ENCODE measurements around the gene TNFRSF9.

Gene TNFRSF9

DNA sequence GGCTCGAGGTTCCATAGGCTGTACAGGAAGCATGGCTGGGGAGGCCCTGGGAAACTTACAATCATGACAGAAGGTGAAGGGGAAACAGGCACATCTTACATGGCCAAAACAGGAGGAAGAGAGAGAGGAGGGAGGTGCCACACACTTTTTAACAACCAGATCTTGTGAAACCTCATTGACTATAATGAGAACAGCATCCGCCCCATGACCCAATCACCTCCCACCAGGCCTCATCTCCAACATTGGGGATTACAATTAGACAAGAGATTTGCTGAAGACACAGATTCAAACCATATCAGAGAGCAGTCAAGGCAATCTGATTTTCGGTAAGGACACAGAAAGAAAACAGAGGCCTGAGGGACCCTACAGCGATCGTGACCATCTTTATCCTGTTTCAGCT lies 41.7 kb downstream of the TNFRSF9 start:
- peaks cover 0 to 13% (median 9%) of the 10 kb centered on the region in 4 donors for H3K4me1 ChIP-seq
- DNase-seq, result no peak
- no peak overlapping the region for H3K4me3 ChIP-seq
- no peaks in the 10 kb centered on the region for H3K9me3 ChIP-seq
- H3K36me3 ChIP-seq, result no peaks in the 10 kb centered on the region
- no peaks in the 10 kb centered on the region for H3K27me3 ChIP-seq
- intact Hi-C loops (cut with DNase I; ENCODE audit: low total_unique reads), result no loop called here
- TF ChIP-seq CTCF (IDR thresholded peaks at IDR 0.05), result no peak
- H3K27ac ChIP-seq, result no peak overlapping the region

DNA sequence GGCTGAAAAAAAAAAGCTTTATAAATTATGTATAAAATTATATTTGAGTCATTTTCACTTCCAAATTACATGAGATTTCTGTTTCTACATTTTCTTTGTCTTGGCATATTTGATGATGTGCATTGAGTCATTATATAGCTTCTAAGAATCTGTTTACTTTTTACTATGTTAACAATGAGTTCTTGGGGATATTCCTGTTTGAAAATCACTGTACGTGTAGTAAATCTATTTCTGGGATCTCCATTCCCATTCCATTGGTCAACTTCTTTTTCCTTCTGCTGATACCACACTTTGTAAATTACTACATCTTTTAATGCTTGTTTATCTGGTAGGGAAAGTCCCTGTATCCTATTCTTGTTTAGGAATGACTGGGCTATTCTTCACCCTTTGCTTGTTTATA lies 43.6 kb downstream of the TNFRSF9 start:
- no peak overlapping the region for H3K4me3 ChIP-seq
- H3K36me3 ChIP-seq, result no peaks in the 10 kb centered on the region
- peaks cover 0 to 18% (median 13%) of the 10 kb centered on the region in 4 donors for H3K4me1 ChIP-seq
- no peak overlapping the region for H3K27ac ChIP-seq
- intact Hi-C loops (cut with DNase I; ENCODE audit: low total_unique reads), result no loop called here
- no peaks in the 10 kb centered on the region for H3K27me3 ChIP-seq
- H3K9me3 ChIP-seq, result no peaks in the 10 kb centered on the region
- no peak for DNase-seq
- no peak for TF ChIP-seq CTCF (IDR thresholded peaks at IDR 0.05)

DNA sequence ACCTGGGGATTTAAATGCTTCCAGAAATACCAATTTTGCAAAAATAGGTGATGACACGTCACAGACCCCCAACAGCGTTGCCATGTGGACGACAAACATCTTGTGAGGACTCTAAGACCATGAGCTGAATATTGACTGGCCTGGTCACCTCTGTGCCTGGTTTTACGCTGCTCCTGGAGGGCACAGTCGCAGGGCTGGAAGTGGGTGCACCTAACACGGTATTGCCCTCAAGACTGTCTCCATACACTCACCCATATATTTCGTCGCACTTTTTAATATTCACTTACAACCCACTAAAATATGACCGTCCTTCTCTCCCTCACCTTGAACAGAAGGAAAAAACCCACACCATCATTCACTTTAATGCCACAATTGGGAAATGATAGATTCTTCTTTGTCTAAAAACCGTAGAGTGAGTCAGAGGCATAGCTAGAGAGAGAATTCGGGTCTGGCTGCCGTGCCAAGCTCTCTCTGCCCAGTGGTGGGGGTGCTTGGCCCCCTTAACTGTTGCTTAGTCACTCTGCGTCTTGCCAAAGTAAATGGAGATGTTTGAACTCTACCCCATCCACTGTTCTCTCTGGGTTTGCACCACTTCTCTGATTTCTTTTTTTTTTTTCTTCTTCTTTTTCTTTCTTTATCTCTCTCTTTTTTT lies 47.0 kb downstream of the TNFRSF9 start:
- Histone ChIP-seq H3K27me3 (peaks cover 0 to 9% of the 10 kb centered on the region in 2 donors), H3K9me3 (no peaks in the 10 kb centered on the region), H3K4me1 (peaks cover 0 to 18% (median 13%) of the 10 kb centered on the region in 4 donors), H3K27ac (peak overlapping the region; percentile 14 to 58), H3K4me3 (no peak overlapping the region), H3K36me3 (no peaks in the 10 kb centered on the region)
- no peak for TF ChIP-seq CTCF (IDR thresholded peaks at IDR 0.05)
- intact Hi-C loops (cut with DNase I; ENCODE audit: low total_unique reads), result no loop called here
- DNase-seq, result peak; percentile 77 to 90

DNA sequence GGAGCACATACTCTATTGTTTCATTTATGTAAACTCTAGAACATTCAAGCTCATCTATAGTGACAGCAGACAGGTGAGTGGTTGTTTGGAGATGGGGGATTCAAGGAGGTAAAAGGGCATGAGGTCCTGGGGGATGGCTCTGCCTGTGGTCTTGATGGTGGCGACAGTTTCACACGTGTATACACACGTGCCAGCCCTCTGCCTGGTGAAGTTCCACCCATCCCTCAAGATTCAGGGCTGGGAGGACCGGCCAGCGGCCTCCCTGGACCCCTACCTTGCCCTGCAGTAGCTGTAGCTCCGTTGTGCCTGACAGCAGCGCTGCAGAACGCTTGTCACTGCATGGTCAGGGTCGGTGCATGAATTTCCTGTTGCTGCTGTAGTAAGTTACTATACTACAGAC lies 48.8 kb downstream of the TNFRSF9 start:
- intact Hi-C loops (cut with DNase I; ENCODE audit: low total_unique reads), result no loop called here
- no peak for DNase-seq
- Histone ChIP-seq H3K9me3 (no peaks in the 10 kb centered on the region), H3K27me3 (peaks cover 0 to 21% of the 10 kb centered on the region in 2 donors), H3K36me3 (no peaks in the 10 kb centered on the region), H3K4me1 (peaks cover 0 to 18% (median 13%) of the 10 kb centered on the region in 4 donors), H3K27ac (no peak overlapping the region), H3K4me3 (no peak overlapping the region)
- TF ChIP-seq CTCF (IDR thresholded peaks at IDR 0.05), result no peak

DNA sequence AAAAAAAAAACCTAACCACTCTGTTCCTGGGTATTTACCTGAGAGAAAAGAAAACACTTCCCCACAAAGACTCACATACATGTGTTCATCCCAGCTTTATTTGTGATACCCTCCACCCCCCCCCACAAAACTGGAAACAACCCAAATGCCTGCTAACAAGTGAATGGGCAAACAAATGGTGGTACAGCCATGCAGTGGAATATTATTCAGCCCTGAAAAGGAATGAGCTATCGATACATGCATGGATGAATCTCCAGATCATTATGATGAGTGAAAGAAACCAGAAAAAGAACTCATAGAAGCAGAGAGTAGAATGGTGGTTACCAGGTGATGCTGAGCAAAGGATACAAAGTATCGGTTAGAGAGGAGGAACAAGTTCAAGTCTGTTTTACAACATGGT lies 49.8 kb downstream of the TNFRSF9 start:
- TF ChIP-seq CTCF (IDR thresholded peaks at IDR 0.05), result no peak
- H3K9me3 ChIP-seq, result no peaks in the 10 kb centered on the region
- peaks cover 0 to 18% (median 13%) of the 10 kb centered on the region in 4 donors for H3K4me1 ChIP-seq
- H3K27me3 ChIP-seq, result peaks cover 0 to 25% of the 10 kb centered on the region in 2 donors
- intact Hi-C loops (cut with DNase I; ENCODE audit: low total_unique reads), result no loop called here
- DNase-seq, result no peak
- H3K36me3 ChIP-seq, result no peaks in the 10 kb centered on the region
- H3K27ac ChIP-seq, result no peak overlapping the region
- no peak overlapping the region for H3K4me3 ChIP-seq
